SH-SY5Y (cell line): ENCODE results near the gene ABCA6.

Source experiments
- GATA2 ChIP-seq: IDR thresholded peaks from 2 replicates; pipeline ENCODE4 v1.6.1; 2011; ENCODE audit warnings: mild to moderate bottlenecking, low read depth, low read length
- GATA3 ChIP-seq: IDR thresholded peaks from 2 replicates; pipeline ENCODE4 v1.6.1; 2011; ENCODE audit warnings: low read depth, mild to moderate bottlenecking, low read length, moderate library complexity

DNA sequence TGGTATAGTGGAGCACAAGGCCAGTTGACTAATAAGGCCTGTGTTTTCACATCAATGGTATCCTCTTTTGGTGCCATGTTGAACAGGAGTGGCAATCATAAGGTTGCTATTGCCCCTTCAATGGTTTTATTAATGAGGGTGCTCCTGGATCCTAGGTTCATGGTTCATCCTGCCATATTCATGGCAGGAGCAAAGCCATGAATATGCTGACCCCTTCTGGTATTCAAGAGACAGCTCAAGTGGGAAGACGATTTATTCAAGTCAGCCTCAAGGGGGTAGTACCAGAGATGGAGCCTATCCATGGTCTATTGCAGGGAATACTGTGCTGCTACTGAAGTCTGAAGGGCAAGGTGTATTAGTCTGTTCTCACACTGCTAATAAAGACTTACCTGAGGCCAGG is 83.5 kb downstream of the ABCA6 start:
- no peak for TF ChIP-seq GATA3
- no peak for TF ChIP-seq GATA2
